Calu3 (cell line): Measurements from ENCODE around the gene RAD51C. TPM values are rescaled to one million over a fixed set of nuclear protein-coding genes. Genes with fewer than 3 reads are reported as not detected.

Experiments used
- BruUV-seq: library from RNA; stranded (reverse); fragments of 400-500 nt; replicated peaks from 2 replicates; lab custom pipeline; 2021; lab: Mats Ljungman, UMichigan
- CTCF ChIA-PET: fragments of 300-600 bp; sonication (Branson Sonifier 250); formaldehyde crosslinking; loops from one replicate; lab custom pipeline; 2022; ENCODE audit warnings: antibody characterized with exemption; lab: Charles Lee
- DNase-seq: peaks from one replicate; pipeline ENCODE4 v3.0.0; 2022
- H3K27ac Mint-ChIP-seq: one replicate; pipeline ENCODE4 v1.8.0; 2022; ENCODE audit warnings: mixed read lengths; ENCODE audit not compliant: unreplicated experiment
- H3K27me3 Mint-ChIP-seq: one replicate; pipeline ENCODE4 v1.8.0; 2022; ENCODE audit warnings: mixed read lengths; ENCODE audit not compliant: unreplicated experiment
- H3K36me3 Mint-ChIP-seq: one replicate; pipeline ENCODE4 v1.8.0; 2022; ENCODE audit warnings: mild to moderate bottlenecking, moderate library complexity, mixed read lengths; ENCODE audit not compliant: insufficient read depth, unreplicated experiment
- H3K4me1 Mint-ChIP-seq: one replicate; pipeline ENCODE4 v1.8.0; 2022; ENCODE audit warnings: mild to moderate bottlenecking, low read depth, mixed read lengths; ENCODE audit not compliant: unreplicated experiment
- H3K4me3 Mint-ChIP-seq: one replicate; pipeline ENCODE4 v1.8.0; 2022; ENCODE audit warnings: mild to moderate bottlenecking, low read depth, moderate library complexity, mixed read lengths; ENCODE audit not compliant: unreplicated experiment
- H3K9me3 Mint-ChIP-seq: one replicate; pipeline ENCODE4 v1.8.0; 2022; ENCODE audit warnings: low read depth, mixed read lengths; ENCODE audit not compliant: unreplicated experiment
- CTCF ChIP-seq: fragments of 200-600 bp; IDR thresholded peaks from one replicate; pipeline ENCODE4 v1.8.0; 2022; ENCODE audit warnings: antibody characterized with exemption; ENCODE audit not compliant: unreplicated experiment
- intact Hi-C: fragments of 100-400 bp; cut with micrococcal nuclease; formaldehyde crosslinking; loops from one replicate; pipeline ENCODE4 v1.10.0; 2022; ENCODE audit not compliant: unreplicated experiment
- total RNA-seq: library from RNA; stranded (reverse); gene quantifications from 2 replicates; pipeline ENCODE4 v1.2.3, GENCODE V29; 2022

RAD51C gene
- total RNA-seq, 1 experiment from 2014 or later, result 28.4 TPM

- Mint-ChIP-seq H3K27me3 (no peaks in the 10 kb centered on the region), H3K27ac (no peak overlapping the region), H3K4me1 (no peaks in the 10 kb centered on the region), H3K36me3 (peaks cover 12% of the 10 kb centered on the region), H3K9me3 (no peaks in the 10 kb centered on the region), H3K4me3 (no peak overlapping the region)
- BruUV-seq, result no TSS peak
- intact Hi-C loops, result no loop called here
- DNase-seq, result no peak
- TF ChIP-seq CTCF, result no peak
- CTCF ChIA-PET, result interaction anchor here (0.6 kb wide), 1 partner anchor 758 kb away, joined by 3 read pairs; no protein-coding TSS in a partner anchor
These were observed 1.9 kb downstream of the RAD51C start for GRCh38 chr17:58694302-58694701.

GRCh38 chr17:58694826-58695225 is 2.4 kb downstream of the RAD51C start:
- intact Hi-C loops, result no loop called here
- no peak overlapping the region for H3K27ac Mint-ChIP-seq
- no peak overlapping the region for H3K4me3 Mint-ChIP-seq
- H3K27me3 Mint-ChIP-seq, result no peaks in the 10 kb centered on the region
- no peaks in the 10 kb centered on the region for H3K4me1 Mint-ChIP-seq
- BruUV-seq, result no TSS peak
- no peak for DNase-seq
- TF ChIP-seq CTCF, result no peak
- CTCF ChIA-PET, result no interaction called here
- H3K9me3 Mint-ChIP-seq, result no peaks in the 10 kb centered on the region
- peaks cover 12% of the 10 kb centered on the region for H3K36me3 Mint-ChIP-seq

GRCh38 chr17:58699771-58700170 is 7.4 kb downstream of the RAD51C start:
- no TSS peak for BruUV-seq
- no peaks in the 10 kb centered on the region for H3K27me3 Mint-ChIP-seq
- H3K4me1 Mint-ChIP-seq, result no peaks in the 10 kb centered on the region
- H3K4me3 Mint-ChIP-seq, result no peak overlapping the region
- CTCF ChIA-PET, result interaction anchor here (0.6 kb wide), 1 partner anchor 254 kb away, joined by 4 read pairs; no protein-coding TSS in a partner anchor
- no peak for DNase-seq
- no peak for TF ChIP-seq CTCF
- no peak overlapping the region for H3K27ac Mint-ChIP-seq
- H3K9me3 Mint-ChIP-seq, result no peaks in the 10 kb centered on the region
- intact Hi-C loops, result no loop called here
- no peaks in the 10 kb centered on the region for H3K36me3 Mint-ChIP-seq

GRCh38 chr17:58702045-58702476 is 9.7 kb downstream of the RAD51C start:
- Mint-ChIP-seq H3K4me1 (no peaks in the 10 kb centered on the region), H3K27ac (no peak overlapping the region), H3K36me3 (no peaks in the 10 kb centered on the region), H3K4me3 (no peak overlapping the region), H3K9me3 (no peaks in the 10 kb centered on the region), H3K27me3 (no peaks in the 10 kb centered on the region)
- no TSS peak for BruUV-seq
- DNase-seq, result no peak
- CTCF ChIA-PET, result no interaction called here
- intact Hi-C loops, result no loop called here
- TF ChIP-seq CTCF, result no peak
